ENCODE data around the gene RASGRF1. TPM values are rescaled to one million over a fixed set of nuclear protein-coding genes. Genes with fewer than 3 reads are reported as not detected.

The RASGRF1 gene
- total and polyA plus RNA-seq, 2 experiments from 2014 or later, result 0.06 TPM; not detected in 1

DNA sequence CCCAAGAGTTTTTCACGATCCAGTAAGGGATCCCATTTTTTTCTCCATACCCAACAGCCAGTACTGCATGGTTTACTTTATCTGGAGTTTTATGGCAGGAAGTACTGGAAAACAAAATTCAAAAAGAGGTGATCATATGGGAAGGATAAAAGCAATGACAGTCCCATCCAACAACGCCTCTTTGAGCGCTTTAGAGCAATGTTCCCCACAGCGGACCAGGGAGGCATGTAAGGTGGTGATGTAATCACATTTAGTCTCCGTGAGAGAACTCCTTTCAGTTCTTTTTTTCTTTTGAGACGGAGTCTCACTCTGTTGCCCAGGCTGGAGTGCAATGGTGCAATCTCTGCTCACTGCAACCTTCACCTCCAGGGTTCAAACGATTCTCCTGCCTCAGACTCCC, 167.6 kb downstream of the RASGRF1 start:
- H3K4me3 ChIP-seq, result no peak overlapping the region
- H3K36me3 ChIP-seq, result peaks cover 9% of the 10 kb centered on the region
- no peak for DNase-seq (ENCODE audit: low read depth in 1 of 2, low spot score in 1 of 2)
- H3K27me3 ChIP-seq, result no peaks in the 10 kb centered on the region
- no peak overlapping the region for H3K27ac ChIP-seq
- no peak for TF ChIP-seq CTCF (IDR thresholded peaks at IDR 0.05; ENCODE audit: low read depth, low read length)
- no peaks in the 10 kb centered on the region for H3K4me1 ChIP-seq (ENCODE audit: low read depth)
- no peaks in the 10 kb centered on the region for H3K9me3 ChIP-seq (ENCODE audit: low read depth)

DNA sequence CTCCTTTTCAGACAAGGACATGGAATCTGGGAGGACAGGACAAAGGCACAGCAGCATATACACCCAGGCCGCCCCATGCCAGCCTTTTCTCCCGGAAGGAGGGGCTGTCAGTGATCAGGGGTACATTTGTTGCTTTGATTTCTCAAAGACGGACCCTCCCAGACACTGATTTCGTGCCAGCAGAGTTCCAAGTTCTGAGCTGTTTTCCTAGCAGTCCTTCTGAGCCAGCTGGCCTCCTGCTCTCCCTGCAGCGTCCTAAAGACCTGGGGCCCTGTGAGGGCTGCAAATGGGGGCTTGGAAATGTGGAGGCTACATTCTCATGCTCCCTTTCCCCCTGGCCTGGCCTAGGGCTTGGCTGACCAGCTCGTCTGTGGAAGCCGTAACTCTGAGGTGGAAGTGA, 168.1 kb downstream of the RASGRF1 start:
- no peak for TF ChIP-seq CTCF (IDR thresholded peaks at IDR 0.05; ENCODE audit: low read depth, low read length)
- no peak for DNase-seq (ENCODE audit: low read depth in 1 of 2, low spot score in 1 of 2)
- H3K4me1 ChIP-seq (ENCODE audit: low read depth), result no peaks in the 10 kb centered on the region
- H3K27me3 ChIP-seq, result no peaks in the 10 kb centered on the region
- no peaks in the 10 kb centered on the region for H3K9me3 ChIP-seq (ENCODE audit: low read depth)
- no peak overlapping the region for H3K4me3 ChIP-seq
- H3K27ac ChIP-seq, result no peak overlapping the region
- H3K36me3 ChIP-seq, result peaks cover 9% of the 10 kb centered on the region

DNA sequence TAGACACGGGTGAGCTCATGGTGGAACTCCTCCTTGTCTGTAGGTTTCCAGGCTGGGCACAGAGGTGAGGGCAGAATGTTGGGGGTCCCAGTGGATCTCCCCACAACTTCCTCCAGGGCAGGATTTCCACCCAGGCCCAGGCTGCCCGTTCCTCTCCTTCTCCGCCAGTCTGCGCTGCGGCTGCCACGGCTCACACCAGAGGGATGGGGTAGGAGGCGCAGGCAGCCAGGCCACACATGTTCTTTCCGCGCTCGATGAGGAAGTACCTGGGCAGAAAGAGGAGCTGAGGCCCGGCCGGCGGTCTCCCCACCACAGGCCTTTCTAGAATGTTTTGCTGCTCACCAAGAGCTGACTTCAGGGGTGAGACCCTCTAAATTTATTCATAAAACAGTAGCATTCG, 168.6 kb downstream of the RASGRF1 start:
- Histone ChIP-seq H3K4me1 (ENCODE audit: low read depth) (no peaks in the 10 kb centered on the region), H3K36me3 (peaks cover 9% of the 10 kb centered on the region), H3K9me3 (ENCODE audit: low read depth) (no peaks in the 10 kb centered on the region), H3K27me3 (no peaks in the 10 kb centered on the region), H3K4me3 (no peak overlapping the region), H3K27ac (no peak overlapping the region)
- DNase-seq (ENCODE audit: low read depth in 1 of 2, low spot score in 1 of 2), result no peak
- no peak for TF ChIP-seq CTCF (IDR thresholded peaks at IDR 0.05; ENCODE audit: low read depth, low read length)

DNA sequence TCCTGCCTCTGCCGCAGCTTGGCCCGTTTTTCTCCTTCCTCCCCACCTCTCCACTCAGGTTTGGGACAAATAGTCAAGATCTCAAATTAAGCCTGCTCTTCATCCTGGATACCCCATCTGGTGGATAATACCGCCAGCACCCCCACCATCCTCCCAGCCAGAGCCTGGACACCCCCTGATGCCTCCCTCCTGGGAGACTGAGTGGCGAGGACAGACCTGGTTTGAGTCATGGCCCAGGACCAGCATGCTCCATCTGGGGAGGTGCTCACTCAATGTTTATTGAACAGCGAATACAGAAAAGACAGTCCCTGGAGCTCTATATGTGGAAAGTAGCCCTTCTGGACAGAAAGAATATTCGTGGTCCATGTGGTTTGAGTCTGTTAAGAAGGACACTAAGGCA, 169.1 kb downstream of the RASGRF1 start:
- H3K27ac ChIP-seq, result no peak overlapping the region
- H3K27me3 ChIP-seq, result no peaks in the 10 kb centered on the region
- no peak for DNase-seq (ENCODE audit: low read depth in 1 of 2, low spot score in 1 of 2)
- TF ChIP-seq CTCF (IDR thresholded peaks at IDR 0.05; ENCODE audit: low read depth, low read length), result no peak
- H3K4me3 ChIP-seq, result no peak overlapping the region
- H3K36me3 ChIP-seq, result peaks cover 9% of the 10 kb centered on the region
- no peaks in the 10 kb centered on the region for H3K9me3 ChIP-seq (ENCODE audit: low read depth)
- H3K4me1 ChIP-seq (ENCODE audit: low read depth), result no peaks in the 10 kb centered on the region

- H3K9me3 ChIP-seq (ENCODE audit: low read depth), result no peaks in the 10 kb centered on the region
- H3K27me3 ChIP-seq, result no peaks in the 10 kb centered on the region
- no peak for TF ChIP-seq CTCF (IDR thresholded peaks at IDR 0.05; ENCODE audit: low read depth, low read length)
- no peak for DNase-seq (ENCODE audit: low read depth in 1 of 2, low spot score in 1 of 2)
- H3K4me1 ChIP-seq (ENCODE audit: low read depth), result no peaks in the 10 kb centered on the region
- H3K36me3 ChIP-seq, result peaks cover 13% of the 10 kb centered on the region
- no peak overlapping the region for H3K27ac ChIP-seq
- H3K4me3 ChIP-seq, result no peak overlapping the region
Measured at GRCh38 chr15:78917888-78918287, 172.7 kb downstream of the RASGRF1 start.

- Histone ChIP-seq H3K4me1 (ENCODE audit: low read depth) (no peaks in the 10 kb centered on the region), H3K4me3 (no peak overlapping the region), H3K27ac (no peak overlapping the region), H3K9me3 (ENCODE audit: low read depth) (no peaks in the 10 kb centered on the region), H3K36me3 (peaks cover 11% of the 10 kb centered on the region), H3K27me3 (no peaks in the 10 kb centered on the region)
- TF ChIP-seq CTCF (IDR thresholded peaks at IDR 0.05; ENCODE audit: low read depth, low read length), result no peak
- DNase-seq (ENCODE audit: low read depth in 1 of 2, low spot score in 1 of 2), result no peak
Measured at GRCh38 chr15:78916088-78916487, 174.5 kb downstream of the RASGRF1 start.
